Upper lobe of left lung (tissue), 4 donors: ENCODE measurements around the gene KCNJ2.

Experiments used
- EP300 ChIP-seq, 4 donors: sonication (generic); formaldehyde crosslinking; IDR thresholded peaks; one replicate each; pipeline ENCODE4 v1.5.1; 2017; ENCODE audit warnings: antibody characterized with exemption in 4 of 4, control low read depth in 2 of 4
- POLR2A ChIP-seq, 4 donors: fragments of 450-650 bp; IDR thresholded peaks; one replicate each; pipeline ENCODE4 v1.5.1; 2016 to 2017; ENCODE audit warnings: antibody characterized with exemption in 4 of 4, mild to moderate bottlenecking in 2 of 4
- POLR2AphosphoS5 ChIP-seq, 2 donors: sonication (generic); formaldehyde crosslinking; IDR thresholded peaks; one replicate each; pipeline ENCODE4 v1.5.1; 2017; ENCODE audit warnings: antibody characterized with exemption in 2 of 2
- TF ChIP-seq, protein P1 (sequence below), 6 experiments: fragments of 450-650 bp in 4 of 6; fragments of 200-600 bp in 2 of 6; sonication (generic) in 2 of 6; IDR thresholded peaks; one replicate each; pipeline ENCODE4 v1.5.1; 2016 to 2019; ENCODE audit warnings: antibody characterized with exemption in 6 of 6

DNA sequence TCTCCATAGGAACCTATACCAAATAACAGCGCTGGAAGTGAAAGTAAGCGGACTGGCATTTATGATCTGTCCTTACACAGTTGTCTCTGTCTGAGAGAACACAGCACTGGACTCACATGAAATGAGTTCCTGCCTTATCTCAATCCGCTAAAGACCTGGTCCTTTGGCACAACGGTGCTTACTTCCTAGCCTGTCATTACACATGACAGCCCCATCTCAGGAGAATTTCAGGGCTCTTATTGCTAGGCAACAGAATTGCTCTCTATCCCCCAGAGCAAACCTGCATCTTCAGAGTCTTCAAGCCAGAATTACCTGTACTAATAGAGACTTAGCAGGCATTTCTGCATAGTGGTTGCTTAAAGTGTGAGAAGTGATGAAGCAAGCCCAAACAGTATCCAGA, 4.3 kb downstream of the KCNJ2 start:
- TF ChIP-seq, protein P1, sequence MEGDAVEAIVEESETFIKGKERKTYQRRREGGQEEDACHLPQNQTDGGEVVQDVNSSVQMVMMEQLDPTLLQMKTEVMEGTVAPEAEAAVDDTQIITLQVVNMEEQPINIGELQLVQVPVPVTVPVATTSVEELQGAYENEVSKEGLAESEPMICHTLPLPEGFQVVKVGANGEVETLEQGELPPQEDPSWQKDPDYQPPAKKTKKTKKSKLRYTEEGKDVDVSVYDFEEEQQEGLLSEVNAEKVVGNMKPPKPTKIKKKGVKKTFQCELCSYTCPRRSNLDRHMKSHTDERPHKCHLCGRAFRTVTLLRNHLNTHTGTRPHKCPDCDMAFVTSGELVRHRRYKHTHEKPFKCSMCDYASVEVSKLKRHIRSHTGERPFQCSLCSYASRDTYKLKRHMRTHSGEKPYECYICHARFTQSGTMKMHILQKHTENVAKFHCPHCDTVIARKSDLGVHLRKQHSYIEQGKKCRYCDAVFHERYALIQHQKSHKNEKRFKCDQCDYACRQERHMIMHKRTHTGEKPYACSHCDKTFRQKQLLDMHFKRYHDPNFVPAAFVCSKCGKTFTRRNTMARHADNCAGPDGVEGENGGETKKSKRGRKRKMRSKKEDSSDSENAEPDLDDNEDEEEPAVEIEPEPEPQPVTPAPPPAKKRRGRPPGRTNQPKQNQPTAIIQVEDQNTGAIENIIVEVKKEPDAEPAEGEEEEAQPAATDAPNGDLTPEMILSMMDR (IDR thresholded peaks at IDR 0.05): no peak
- TF ChIP-seq POLR2A (IDR thresholded peaks at IDR 0.05) (no peak), EP300 (IDR thresholded peaks at IDR 0.05) (no peak), POLR2AphosphoS5 (IDR thresholded peaks at IDR 0.05) (no peak)
